H1 (cell line): ENCODE data around the gene PRMT3. TPM values are rescaled to one million over a fixed set of nuclear protein-coding genes. Genes with fewer than 3 reads are reported as not detected.

Source experiments
- CTCF ChIA-PET: fragments of 300-600 bp; sonication (Branson Sonifier 250); formaldehyde crosslinking; loops from one replicate; lab custom pipeline; 2021; ENCODE audit not compliant: partially characterized antibody; lab: Charles Lee
- POLR2A ChIA-PET: fragments of 300-600 bp; sonication (Branson Sonifier 250); formaldehyde crosslinking; loops from one replicate; lab custom pipeline; 2021; ENCODE audit warnings: inconsistent platforms; ENCODE audit not compliant: partially characterized antibody; lab: Charles Lee
- DNase-seq, 2 experiments: peaks; one replicate each; pipeline versions ENCODE4 v3.0.0 to v3.0.0-alpha.2; 2010 to 2022; ENCODE audit warnings: low spot score in 2 of 2, low read depth in 1 of 2, mixed read lengths in 1 of 2
- FAIRE-seq: peaks from 2 replicates; lab custom pipeline; 2011; peaks lifted over from hg19 to GRCh38; lab: Jason Lieb, UNC
- H2AFZ ChIP-seq: 2 replicates; pipeline ENCODE4 v1.8.1; 2012; ENCODE audit warnings: low read length, inconsistent platforms
- H2AK5ac ChIP-seq: 2 replicates; pipeline ENCODE4 v1.6.1; 2013; ENCODE audit warnings: low read depth, low read length
- H2BK120ac ChIP-seq: replicated peaks from 2 replicates; pipeline ENCODE3; 2013; ENCODE audit warnings: low read depth, low read length, inconsistent platforms
- H2BK12ac ChIP-seq: 2 replicates; pipeline ENCODE4 v1.6.1; 2013; ENCODE audit warnings: low read depth, low read length
- H2BK15ac ChIP-seq: 2 replicates; pipeline ENCODE4 v1.6.1; 2013; ENCODE audit warnings: low read length
- H2BK20ac ChIP-seq: 2 replicates; pipeline ENCODE4 v1.6.1; 2013; ENCODE audit warnings: low read length
- H2BK5ac ChIP-seq: 2 replicates; pipeline ENCODE4 v1.6.1; 2013; ENCODE audit warnings: low read depth, low read length
- H3K14ac ChIP-seq: 2 replicates; pipeline ENCODE4 v1.6.1; 2013; ENCODE audit warnings: inconsistent platforms; ENCODE audit not compliant: insufficient read length
- H3K18ac ChIP-seq: 2 replicates; pipeline ENCODE4 v1.6.1; 2013; ENCODE audit warnings: low read length; ENCODE audit errors: extremely low read depth
- H3K23ac ChIP-seq: 2 replicates; pipeline ENCODE4 v1.6.1; 2013; ENCODE audit warnings: inconsistent platforms; ENCODE audit not compliant: insufficient read length
- H3K23me2 ChIP-seq: 2 replicates; pipeline ENCODE4 v1.6.1; 2013; ENCODE audit warnings: low read depth, low read length
- H3K27ac ChIP-seq: 2 replicates; pipeline ENCODE4 v1.6.1; 2011; ENCODE audit warnings: low read depth, low read length, inconsistent platforms
- H3K27me3 ChIP-seq, 4 experiments: replicated peaks in 1 of 4; 1 replicate in 1 of 4; 2 replicates in 3 of 4; pipeline versions ENCODE4 v1.6.1 to v1.8.1; 2011 to 2013; ENCODE audit warnings: low read length in 3 of 4, mild to moderate bottlenecking in 3 of 4, inconsistent platforms in 2 of 4, mixed read lengths in 2 of 4, moderate library complexity in 1 of 4; ENCODE audit not compliant: control insufficient read depth in 3 of 4, insufficient read depth in 3 of 4; ENCODE audit errors: extremely low read depth in 1 of 4
- H3K36me3 ChIP-seq, 4 experiments: 2 replicates each; pipeline versions ENCODE4 v1.6.1 to v1.8.1; 2011 to 2013; ENCODE audit warnings: mild to moderate bottlenecking in 4 of 4, low read length in 3 of 4, moderate library complexity in 2 of 4, control low read depth in 1 of 4, inconsistent platforms in 1 of 4; ENCODE audit not compliant: insufficient read depth in 4 of 4, control insufficient read depth in 2 of 4
- H3K4ac ChIP-seq: replicated peaks from 2 replicates; pipeline ENCODE3; 2013; ENCODE audit warnings: low read length, low read depth, mixed read lengths, inconsistent platforms; ENCODE audit not compliant: insufficient read length
- H3K4me1 ChIP-seq, 4 experiments: replicated peaks in 1 of 4; 1 replicate in 1 of 4; 2 replicates in 3 of 4; pipeline versions ENCODE4 v1.6.1 to v1.8.1; 2011 to 2013; ENCODE audit warnings: low read length in 3 of 4, inconsistent platforms in 2 of 4, mixed read lengths in 1 of 4; ENCODE audit not compliant: insufficient read depth in 4 of 4, control insufficient read depth in 3 of 4
- H3K4me2 ChIP-seq, 2 experiments: 2 replicates each; pipeline versions ENCODE4 v1.6.1 to v1.8.1; 2011 to 2013; ENCODE audit warnings: low read depth in 2 of 2, low read length in 2 of 2, control low read depth in 1 of 2, inconsistent platforms in 1 of 2, mild to moderate bottlenecking in 1 of 2; ENCODE audit not compliant: insufficient read depth in 1 of 2
- H3K4me3 ChIP-seq, 4 experiments: fragments of 200-600, 300-600 bp in 1 of 4; sonication (generic), shearing (Covaris generic), sonication (Bioruptor Twin) in 1 of 4; 2 replicates each; pipeline versions ENCODE4 v1.5.1 to v1.8.1; 2011 to 2016; ENCODE audit warnings: low read length in 4 of 4, low read depth in 3 of 4, control low read depth in 2 of 4, inconsistent platforms in 2 of 4, mild to moderate bottlenecking in 2 of 4, mixed read lengths in 1 of 4, moderate library complexity in 1 of 4; ENCODE audit not compliant: insufficient read depth in 2 of 4; ENCODE audit errors: extremely low read depth in 1 of 4
- H3K56ac ChIP-seq: replicated peaks from 2 replicates; pipeline ENCODE3; 2013; ENCODE audit warnings: low read depth, mild to moderate bottlenecking, mixed read lengths, low read length, inconsistent platforms; ENCODE audit not compliant: insufficient read length
- H3K79me1 ChIP-seq: 2 replicates; pipeline ENCODE4 v1.6.1; 2013; ENCODE audit warnings: low read depth, low read length, control low read depth
- H3K79me2 ChIP-seq, 2 experiments: 2 replicates each; pipeline versions ENCODE4 v1.6.1 to v1.8.1; 2012 to 2013; ENCODE audit warnings: low read length in 2 of 2, mild to moderate bottlenecking in 2 of 2, inconsistent platforms in 1 of 2; ENCODE audit not compliant: insufficient read depth in 2 of 2, control insufficient read depth in 1 of 2
- H3K9ac ChIP-seq, 4 experiments: replicated peaks in 1 of 4; 1 replicate in 1 of 4; 2 replicates in 3 of 4; pipeline versions ENCODE4 v1.6.1 to v1.8.1; 2011 to 2013; ENCODE audit warnings: low read depth in 3 of 4, low read length in 3 of 4, control low read depth in 2 of 4, mild to moderate bottlenecking in 2 of 4, moderate library complexity in 2 of 4, inconsistent platforms in 1 of 4; ENCODE audit errors: extremely low read depth in 1 of 4
- H3K9me3 ChIP-seq, 2 experiments: 2 replicates each; pipeline versions ENCODE4 v1.6.1 to v1.8.1; 2012 to 2013; ENCODE audit warnings: mild to moderate bottlenecking in 2 of 2, moderate library complexity in 2 of 2, control low read depth in 1 of 2, inconsistent platforms in 1 of 2, low read depth in 1 of 2, low read length in 1 of 2, mixed read lengths in 1 of 2; ENCODE audit not compliant: insufficient read depth in 2 of 2
- H4K20me1 ChIP-seq, 2 experiments: replicated peaks in 1 of 2; 2 replicates each; pipeline versions ENCODE3 to v1.8.1; 2011 to 2013; ENCODE audit warnings: inconsistent platforms in 2 of 2, low read length in 2 of 2, mild to moderate bottlenecking in 1 of 2; ENCODE audit not compliant: insufficient read depth in 2 of 2, control insufficient read depth in 1 of 2
- H4K5ac ChIP-seq: 2 replicates; pipeline ENCODE4 v1.6.1; 2013; ENCODE audit warnings: low read length, low read depth, mixed read lengths, inconsistent platforms; ENCODE audit not compliant: insufficient read length
- H4K8ac ChIP-seq: 2 replicates; pipeline ENCODE4 v1.8.0; 2013; ENCODE audit warnings: mild to moderate bottlenecking, moderate library complexity, low read length, inconsistent platforms; ENCODE audit not compliant: insufficient read depth; ENCODE audit errors: extremely low read depth
- H4K91ac ChIP-seq: replicated peaks from 2 replicates; pipeline ENCODE3; 2013; ENCODE audit warnings: low read length, mixed read lengths, inconsistent platforms; ENCODE audit not compliant: insufficient read length
- BCL11A ChIP-seq, 2 experiments: IDR thresholded peaks; one replicate each; pipeline ENCODE4 v1.6.1; 2011; ENCODE audit warnings: low read depth in 2 of 2, low read length in 2 of 2, mild to moderate bottlenecking in 2 of 2
- CBX8 ChIP-seq: fragments of 300-800, 300-1000 bp; sonication (generic); IDR thresholded peaks from 2 replicates; pipeline ENCODE4 v1.7.1; 2016; ENCODE audit warnings: low read depth, low read length, borderline replicate concordance
- GABPA ChIP-seq: IDR thresholded peaks from 2 replicates; pipeline ENCODE4 v1.6.1; 2011; ENCODE audit warnings: mild to moderate bottlenecking, low read length, moderate library complexity, borderline replicate concordance; ENCODE audit not compliant: insufficient read depth
- JUND ChIP-seq: IDR thresholded peaks from 2 replicates; pipeline ENCODE4 v1.6.1; 2011; ENCODE audit warnings: mild to moderate bottlenecking, improper control_type of control experiment, low read length
- POLR2A ChIP-seq, 2 experiments: IDR thresholded peaks; 1 replicate in 1 of 2; 2 replicates in 1 of 2; pipeline ENCODE4 v1.6.1; 2011; ENCODE audit warnings: low read depth in 2 of 2, low read length in 2 of 2, mild to moderate bottlenecking in 2 of 2; ENCODE audit errors: control extremely low read depth in 1 of 2
- POLR2AphosphoS5 ChIP-seq: IDR thresholded peaks from 2 replicates; pipeline ENCODE4 v1.6.1; 2011; ENCODE audit warnings: low read depth, low read length
- TBP ChIP-seq: IDR thresholded peaks from 2 replicates; pipeline ENCODE4 v1.6.1; 2011; ENCODE audit warnings: low read depth, low read length, improper control_type of control experiment
- ZNF274 ChIP-seq: IDR thresholded peaks from 2 replicates; pipeline ENCODE4 v1.7.0; 2012; ENCODE audit warnings: low read length, borderline replicate concordance; ENCODE audit errors: extremely low read depth
- WGBS, 2 experiments: shearing (Covaris generic) in 1 of 2; methylation state at CpG; one replicate each; pipeline versions ENCODE4 v1.1.6 to v1.1.7; 2013 to 2015; ENCODE audit warnings: low lambda C conversion rate in 2 of 2, mixed read lengths in 2 of 2, inconsistent platforms in 1 of 2, low coverage in 1 of 2, missing lambda C conversion rate in 1 of 2; ENCODE audit not compliant: insufficient replicate concordance in 2 of 2, insufficient coverage in 1 of 2, insufficient read length in 1 of 2; ENCODE audit errors: extremely low coverage in 1 of 2, missing lambda C conversion rate in 1 of 2; 5-methylcytosine and 5-hydroxymethylcytosine counted together
- polyA plus RNA-seq, 7 experiments: library from polyadenylated mRNA; depleted of rRNA in 3 of 7; stranded (reverse) in 5 of 7; unstranded in 2 of 7; fragments of >200 nt in 5 of 7; fragments of 200-250 nt in 2 of 7; gene quantifications; 1 replicate in 5 of 7; 2 replicates in 1 of 7; 4 replicates in 1 of 7; pipeline versions ENCODE4 v1.2.1 to v1.2.3, GENCODE V29; 2011 to 2013; ENCODE audit warnings: missing spikeins in 2 of 7, mixed read lengths in 2 of 7
- total RNA-seq: library from RNA; stranded (reverse); fragmentation: NEBNext Ultra II Directional; extraction: Animal tissue kit (Norgen Biotek cat#: 25700); gene quantifications from 2 replicates; pipeline ENCODE4 v1.2.1, GENCODE V29; 2021
- TF ChIP-seq, protein P1 (sequence below): IDR thresholded peaks from 2 replicates; pipeline ENCODE4 v1.6.1; 2011; ENCODE audit warnings: low read depth, mild to moderate bottlenecking, low read length; ENCODE audit not compliant: insufficient read depth
- TF ChIP-seq, protein P2 (sequence below): IDR thresholded peaks from 2 replicates; pipeline ENCODE4 v1.6.1; 2012; ENCODE audit warnings: inconsistent platforms
- TF ChIP-seq, protein P3 (sequence below), 3 experiments: IDR thresholded peaks; 1 replicate in 2 of 3; 2 replicates in 1 of 3; pipeline versions ENCODE4 v1.5.1 to v1.6.1; 2011; ENCODE audit warnings: low read length in 3 of 3, mild to moderate bottlenecking in 3 of 3, inconsistent platforms in 2 of 3, low read depth in 1 of 3, moderate library complexity in 1 of 3; ENCODE audit not compliant: insufficient read depth in 1 of 3; ENCODE audit errors: control extremely low read depth in 1 of 3

The PRMT3 gene
- total and polyA plus RNA-seq, 2 of the 8 experiments (the other 6 are each of a cell fraction or from before 2014, with no cell fraction given): 11.2 to 26.5 TPM

DNA sequence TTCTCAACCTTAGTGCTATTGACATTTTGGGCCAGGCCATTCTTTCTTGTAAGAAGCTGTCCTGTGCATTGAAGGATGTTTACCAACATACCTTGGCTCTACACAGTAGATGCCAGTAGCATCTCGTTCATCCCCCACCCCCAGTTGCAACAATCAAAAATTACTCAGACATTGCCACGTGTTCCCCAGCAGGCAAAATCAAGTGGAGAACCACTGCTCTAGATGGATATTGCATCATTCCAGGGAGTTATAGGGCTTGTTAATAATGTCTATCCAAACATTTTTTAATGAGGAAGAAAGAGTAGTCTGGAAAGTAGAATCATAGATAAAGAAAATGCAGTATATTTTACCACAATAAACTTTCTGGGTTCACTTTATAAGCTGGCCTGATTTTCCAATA lies 64.1 kb downstream of the PRMT3 start:
- Histone ChIP-seq H2BK5ac (no peak overlapping the region), H3K9ac (no peak overlapping the region), H4K8ac (no peak overlapping the region), H2BK12ac (no peak overlapping the region), H2AFZ (no peak overlapping the region), H3K4me3 (no peak overlapping the region), H3K4me1 (no peaks in the 10 kb centered on the region), H3K18ac (no peak overlapping the region), H4K20me1 (no peaks in the 10 kb centered on the region), H4K91ac (no peak overlapping the region), H3K56ac (no peak overlapping the region), H3K23me2 (no peaks in the 10 kb centered on the region), H2BK120ac (no peak overlapping the region), H3K27ac (no peak overlapping the region), H2BK15ac (no peak overlapping the region), H3K23ac (no peak overlapping the region), H3K9me3 (no peaks in the 10 kb centered on the region), H3K36me3 (no peaks in the 10 kb centered on the region), H3K14ac (no peak overlapping the region), H3K79me1 (no peaks in the 10 kb centered on the region), H2AK5ac (no peak overlapping the region), H2BK20ac (no peak overlapping the region), H3K79me2 (no peaks in the 10 kb centered on the region), H3K4me2 (no peak overlapping the region), H4K5ac (no peak overlapping the region), H3K27me3 (no peaks in the 10 kb centered on the region), H3K4ac (no peak overlapping the region)
- FAIRE-seq (no peak), DNase-seq (no peak)
- ChIA-PET POLR2A (no interaction called here), CTCF (interaction anchor here (1.1 to 1.6 kb wide), 2 partner anchors 8 to 303 kb away, joined by 3 to 6 read pairs; no protein-coding TSS in a partner anchor)
- WGBS, 2 experiments: 91% methylated on average over 2 of the region's 2 CpGs; no CpG with 5 or more reads in 1 of the 2 experiments
- TF ChIP-seq CBX8 (no peak), TBP (no peak), JUND (no peak), POLR2AphosphoS5 (no peak), GABPA (no peak), ZNF274 (no peak), BCL11A (IDR thresholded peaks at IDR 0.05; ENCODE audit: low read depth in 2 of 2, low read length in 2 of 2) (no peak), POLR2A (IDR thresholded peaks at IDR 0.05; ENCODE audit: control extremely low read depth in 1 of 2, low read depth in 2 of 2, low read length in 2 of 2) (no peak)
- TF ChIP-seq, protein P1, sequence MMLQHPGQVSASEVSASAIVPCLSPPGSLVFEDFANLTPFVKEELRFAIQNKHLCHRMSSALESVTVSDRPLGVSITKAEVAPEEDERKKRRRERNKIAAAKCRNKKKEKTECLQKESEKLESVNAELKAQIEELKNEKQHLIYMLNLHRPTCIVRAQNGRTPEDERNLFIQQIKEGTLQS: no peak
- TF ChIP-seq, protein P2, sequence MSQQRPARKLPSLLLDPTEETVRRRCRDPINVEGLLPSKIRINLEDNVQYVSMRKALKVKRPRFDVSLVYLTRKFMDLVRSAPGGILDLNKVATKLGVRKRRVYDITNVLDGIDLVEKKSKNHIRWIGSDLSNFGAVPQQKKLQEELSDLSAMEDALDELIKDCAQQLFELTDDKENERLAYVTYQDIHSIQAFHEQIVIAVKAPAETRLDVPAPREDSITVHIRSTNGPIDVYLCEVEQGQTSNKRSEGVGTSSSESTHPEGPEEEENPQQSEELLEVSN: no peak
- TF ChIP-seq, protein P3, sequence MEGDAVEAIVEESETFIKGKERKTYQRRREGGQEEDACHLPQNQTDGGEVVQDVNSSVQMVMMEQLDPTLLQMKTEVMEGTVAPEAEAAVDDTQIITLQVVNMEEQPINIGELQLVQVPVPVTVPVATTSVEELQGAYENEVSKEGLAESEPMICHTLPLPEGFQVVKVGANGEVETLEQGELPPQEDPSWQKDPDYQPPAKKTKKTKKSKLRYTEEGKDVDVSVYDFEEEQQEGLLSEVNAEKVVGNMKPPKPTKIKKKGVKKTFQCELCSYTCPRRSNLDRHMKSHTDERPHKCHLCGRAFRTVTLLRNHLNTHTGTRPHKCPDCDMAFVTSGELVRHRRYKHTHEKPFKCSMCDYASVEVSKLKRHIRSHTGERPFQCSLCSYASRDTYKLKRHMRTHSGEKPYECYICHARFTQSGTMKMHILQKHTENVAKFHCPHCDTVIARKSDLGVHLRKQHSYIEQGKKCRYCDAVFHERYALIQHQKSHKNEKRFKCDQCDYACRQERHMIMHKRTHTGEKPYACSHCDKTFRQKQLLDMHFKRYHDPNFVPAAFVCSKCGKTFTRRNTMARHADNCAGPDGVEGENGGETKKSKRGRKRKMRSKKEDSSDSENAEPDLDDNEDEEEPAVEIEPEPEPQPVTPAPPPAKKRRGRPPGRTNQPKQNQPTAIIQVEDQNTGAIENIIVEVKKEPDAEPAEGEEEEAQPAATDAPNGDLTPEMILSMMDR (IDR thresholded peaks at IDR 0.05; ENCODE audit: control extremely low read depth in 1 of 3, insufficient read depth in 1 of 3, low read depth in 1 of 3, low read length in 3 of 3): no peak
